GDM1 (cell line): Measurements from ENCODE around the gene PTH2R.
"Not testable (repeated sequence)": the region's sequence is repeated elsewhere in the genome, so short reads cannot be mapped to it uniquely, and the experiment has no call there.

Experiments
- DNase-seq: peaks from one replicate; lab custom pipeline; 2025; lab: John Stamatoyannopoulos, UW

Gene PTH2R

GRCh38 chr2:208488686-208489564 is 82.3 kb downstream of the PTH2R start:
- no peak for DNase-seq

- DNase-seq, result no peak
These were observed 83.1 kb downstream of the PTH2R start for GRCh38 chr2:208489687-208490086.

GRCh38 chr2:208490492-208490891 is 83.9 kb downstream of the PTH2R start:
- no peak for DNase-seq

- DNase-seq, result no peak
These were observed 85.0 kb downstream of the PTH2R start for GRCh38 chr2:208491641-208492040.

- no peak for DNase-seq
These were observed 85.5 kb downstream of the PTH2R start for GRCh38 chr2:208492069-208492468.

GRCh38 chr2:208493186-208493585 is 86.6 kb downstream of the PTH2R start:
- no peak for DNase-seq

GRCh38 chr2:208496129-208496528 is 89.5 kb downstream of the PTH2R start:
- no peak for DNase-seq

- DNase-seq, result no peak
These were observed 94.6 kb downstream of the PTH2R start for GRCh38 chr2:208501206-208501605.

- no peak for DNase-seq
These were observed 95.7 kb downstream of the PTH2R start for GRCh38 chr2:208502288-208502687.

- not testable (repeated sequence) for DNase-seq
These were observed 98.8 kb downstream of the PTH2R start for GRCh38 chr2:208505365-208505764.

GRCh38 chr2:208509586-208509985 is 103.0 kb downstream of the PTH2R start:
- no peak for DNase-seq

- DNase-seq, result no peak
These were observed 104.4 kb downstream of the PTH2R start for GRCh38 chr2:208511016-208511415.

GRCh38 chr2:208511573-208511972 is 105.0 kb downstream of the PTH2R start:
- DNase-seq, result no peak

GRCh38 chr2:208515099-208515498 is 108.5 kb downstream of the PTH2R start:
- DNase-seq, result no peak

- not testable (repeated sequence) for DNase-seq
These were observed 116.5 kb downstream of the PTH2R start for GRCh38 chr2:208523069-208523468.

GRCh38 chr2:208525165-208525564 is 118.6 kb downstream of the PTH2R start:
- DNase-seq, result not testable (repeated sequence)

GRCh38 chr2:208529796-208530195 is 123.2 kb downstream of the PTH2R start:
- DNase-seq, result no peak

GRCh38 chr2:208531361-208531760 is 124.8 kb downstream of the PTH2R start:
- no peak for DNase-seq

GRCh38 chr2:208535578-208535977 is 129.0 kb downstream of the PTH2R start:
- DNase-seq, result not testable (repeated sequence)

- DNase-seq, result no peak
These were observed 134.9 kb downstream of the PTH2R start for GRCh38 chr2:208541461-208541988.

- no peak for DNase-seq
These were observed 135.4 kb downstream of the PTH2R start for GRCh38 chr2:208541989-208542464.

- DNase-seq, result no peak
These were observed 136.0 kb downstream of the PTH2R start for GRCh38 chr2:208542465-208543041.
